RWPE2 (cell line): Measurements from ENCODE around the gene CCDC170.

Experiments used
- ATAC-seq: fragments of 200-7000 bp; cut with Tn5 transposase; 3 replicates; pipeline ENCODE4 v1.9.1; 2021; ENCODE audit warnings: low read depth
- DNase-seq: peaks from one replicate; pipeline ENCODE4 v3.0.0-alpha.2; 2020; ENCODE audit warnings: low spot score
- H3K27ac ChIP-seq: fragments of 450-650 bp; 2 replicates; pipeline ENCODE4 v1.5.1; 2017; ENCODE audit warnings: mild to moderate bottlenecking; ENCODE audit not compliant: poor library complexity, severe bottlenecking
- H3K27me3 ChIP-seq: fragments of 250-450 bp; sonication (Bioruptor Pico); 2 replicates; pipeline ENCODE4 v1.5.1; 2021; ENCODE audit warnings: mild to moderate bottlenecking, moderate library complexity; ENCODE audit not compliant: insufficient read depth, poor library complexity, severe bottlenecking
- H3K36me3 ChIP-seq: fragments of 250-450 bp; sonication (Bioruptor Pico); 2 replicates; pipeline ENCODE4 v1.5.1; 2020; ENCODE audit warnings: low read depth, mild to moderate bottlenecking, moderate library complexity
- H3K4me1 ChIP-seq: fragments of 250-450 bp; sonication (Bioruptor Pico); 2 replicates; pipeline ENCODE4 v1.5.1; 2021; ENCODE audit warnings: mild to moderate bottlenecking, moderate library complexity; ENCODE audit not compliant: insufficient read depth, poor library complexity, severe bottlenecking
- H3K4me3 ChIP-seq: fragments of 250-450 bp; sonication (Bioruptor Pico); 2 replicates; pipeline ENCODE4 v1.5.1; 2021; ENCODE audit warnings: mild to moderate bottlenecking, moderate library complexity; ENCODE audit not compliant: severe bottlenecking
- H3K9me3 ChIP-seq: fragments of 250-450 bp; sonication (Bioruptor Pico); 2 replicates; pipeline ENCODE4 v1.5.1; 2021; ENCODE audit warnings: mild to moderate bottlenecking, moderate library complexity; ENCODE audit not compliant: severe bottlenecking
- CTCF ChIP-seq: fragments of 450-650 bp; IDR thresholded peaks from one replicate; pipeline ENCODE4 v1.5.1; 2017; ENCODE audit warnings: mild to moderate bottlenecking, moderate library complexity; ENCODE audit not compliant: poor library complexity, severe bottlenecking

Gene CCDC170

DNA sequence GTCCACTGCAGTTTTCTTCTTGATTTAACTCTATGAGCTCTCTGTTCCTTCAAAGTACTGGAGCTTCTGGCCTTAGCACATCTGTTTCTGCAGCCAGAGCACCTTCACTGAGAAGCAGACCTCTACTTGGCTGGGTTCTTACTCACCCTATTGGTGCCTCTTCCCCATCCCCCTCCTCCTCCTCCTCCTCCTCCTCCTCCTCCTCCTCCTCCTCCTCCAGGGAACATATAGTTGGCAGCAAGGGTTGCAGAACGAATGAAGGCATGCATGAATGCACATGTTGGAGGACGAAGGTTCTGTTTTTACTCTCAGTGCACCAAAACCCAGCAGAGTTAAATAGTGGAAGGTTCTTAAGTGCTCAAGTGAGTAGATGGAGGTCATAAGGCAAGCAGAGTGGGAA lies 172.7 kb downstream of the CCDC170 start:
- H3K4me3 ChIP-seq: no peak overlapping the region

DNA sequence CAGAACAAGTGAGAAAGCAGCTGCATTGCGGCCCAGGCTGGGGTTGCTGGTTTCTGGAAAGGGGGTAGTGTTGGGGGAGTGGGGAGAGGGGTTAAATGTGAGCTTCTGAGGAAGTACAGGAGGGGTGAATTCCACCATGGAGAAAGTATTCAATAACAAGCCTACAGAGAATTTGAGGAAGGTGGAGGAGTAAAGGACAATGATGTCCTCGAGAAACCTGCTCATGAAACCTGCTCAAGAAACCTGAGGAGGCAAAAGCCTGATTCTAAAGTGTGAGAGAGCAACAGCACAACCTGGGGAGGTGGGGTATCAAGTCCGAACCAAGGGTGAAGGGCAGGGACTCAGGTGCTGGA lies 175.4 kb downstream of the CCDC170 start:
- Histone ChIP-seq H3K27ac (peak overlapping the region; percentile 55), H3K36me3 (no peaks in the 10 kb centered on the region)
- no peak for TF ChIP-seq CTCF

More for the DNA sequence above, 172.7 kb downstream of the CCDC170 start:
- DNase-seq: no peak
- H3K27ac ChIP-seq: no peak overlapping the region
- TF ChIP-seq CTCF: no peak
- H3K9me3 ChIP-seq: no peaks in the 10 kb centered on the region
- H3K4me1 ChIP-seq: peaks cover 21% of the 10 kb centered on the region
- no peaks in the 10 kb centered on the region for H3K27me3 ChIP-seq
- ATAC-seq: no peak
- H3K36me3 ChIP-seq: no peaks in the 10 kb centered on the region

GRCh38 chr6:151670116-151670515 lies 176.3 kb downstream of the CCDC170 start:
- Histone ChIP-seq H3K9me3 (no peaks in the 10 kb centered on the region), H3K27me3 (no peaks in the 10 kb centered on the region), H3K4me1 (peaks cover 21% of the 10 kb centered on the region), H3K4me3 (no peak overlapping the region), H3K27ac (no peak overlapping the region), H3K36me3 (no peaks in the 10 kb centered on the region)
- TF ChIP-seq CTCF: no peak
- no peak for DNase-seq
- no peak for ATAC-seq

More for the DNA sequence above, 175.4 kb downstream of the CCDC170 start:
- Histone ChIP-seq H3K9me3 (no peaks in the 10 kb centered on the region), H3K27me3 (no peaks in the 10 kb centered on the region), H3K4me3 (no peak overlapping the region), H3K4me1 (peaks cover 21% of the 10 kb centered on the region)
- no peak for ATAC-seq
- no peak for DNase-seq
